ENCODE results near the gene RLN3.

RLN3 gene

DNA sequence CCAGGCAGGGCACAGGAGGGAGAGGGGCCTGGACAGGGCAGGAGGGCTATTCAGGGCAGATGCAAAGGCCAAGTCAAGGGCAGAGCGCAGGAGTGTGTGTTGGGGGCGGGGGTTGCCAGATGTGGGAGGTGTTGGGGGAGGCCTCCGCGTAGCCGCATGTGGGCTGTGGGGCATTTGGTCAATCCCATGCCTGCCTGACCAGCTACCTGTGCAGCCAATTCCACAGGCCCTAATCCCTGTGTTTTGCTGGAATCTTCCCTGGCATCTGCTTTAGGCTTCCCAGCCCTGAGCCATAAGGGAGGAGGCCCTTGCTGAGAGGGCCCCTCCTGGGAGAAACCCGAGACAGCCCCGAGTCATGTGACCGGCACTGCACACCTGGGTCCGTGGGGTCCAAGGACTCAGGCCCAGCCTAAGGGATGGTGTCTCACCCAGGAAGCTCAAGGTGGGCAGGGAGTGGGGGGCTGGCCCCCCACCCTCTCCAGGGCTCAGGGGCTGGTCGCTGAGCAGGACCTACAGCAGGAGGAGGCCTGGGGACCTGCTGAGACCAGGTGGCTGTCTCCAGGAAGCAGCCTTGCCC is 42.1 kb upstream of the RLN3 start:
- no peak overlapping the region for H3K4me3 ChIP-seq (ENCODE audit: low read depth, low read length)
- no peak for DNase-seq (ENCODE audit: low read depth)
- TF ChIP-seq, protein P1, sequence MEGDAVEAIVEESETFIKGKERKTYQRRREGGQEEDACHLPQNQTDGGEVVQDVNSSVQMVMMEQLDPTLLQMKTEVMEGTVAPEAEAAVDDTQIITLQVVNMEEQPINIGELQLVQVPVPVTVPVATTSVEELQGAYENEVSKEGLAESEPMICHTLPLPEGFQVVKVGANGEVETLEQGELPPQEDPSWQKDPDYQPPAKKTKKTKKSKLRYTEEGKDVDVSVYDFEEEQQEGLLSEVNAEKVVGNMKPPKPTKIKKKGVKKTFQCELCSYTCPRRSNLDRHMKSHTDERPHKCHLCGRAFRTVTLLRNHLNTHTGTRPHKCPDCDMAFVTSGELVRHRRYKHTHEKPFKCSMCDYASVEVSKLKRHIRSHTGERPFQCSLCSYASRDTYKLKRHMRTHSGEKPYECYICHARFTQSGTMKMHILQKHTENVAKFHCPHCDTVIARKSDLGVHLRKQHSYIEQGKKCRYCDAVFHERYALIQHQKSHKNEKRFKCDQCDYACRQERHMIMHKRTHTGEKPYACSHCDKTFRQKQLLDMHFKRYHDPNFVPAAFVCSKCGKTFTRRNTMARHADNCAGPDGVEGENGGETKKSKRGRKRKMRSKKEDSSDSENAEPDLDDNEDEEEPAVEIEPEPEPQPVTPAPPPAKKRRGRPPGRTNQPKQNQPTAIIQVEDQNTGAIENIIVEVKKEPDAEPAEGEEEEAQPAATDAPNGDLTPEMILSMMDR (IDR thresholded peaks at IDR 0.05; ENCODE audit: control insufficient read depth, extremely low read depth, insufficient read depth) = no peak

DNA sequence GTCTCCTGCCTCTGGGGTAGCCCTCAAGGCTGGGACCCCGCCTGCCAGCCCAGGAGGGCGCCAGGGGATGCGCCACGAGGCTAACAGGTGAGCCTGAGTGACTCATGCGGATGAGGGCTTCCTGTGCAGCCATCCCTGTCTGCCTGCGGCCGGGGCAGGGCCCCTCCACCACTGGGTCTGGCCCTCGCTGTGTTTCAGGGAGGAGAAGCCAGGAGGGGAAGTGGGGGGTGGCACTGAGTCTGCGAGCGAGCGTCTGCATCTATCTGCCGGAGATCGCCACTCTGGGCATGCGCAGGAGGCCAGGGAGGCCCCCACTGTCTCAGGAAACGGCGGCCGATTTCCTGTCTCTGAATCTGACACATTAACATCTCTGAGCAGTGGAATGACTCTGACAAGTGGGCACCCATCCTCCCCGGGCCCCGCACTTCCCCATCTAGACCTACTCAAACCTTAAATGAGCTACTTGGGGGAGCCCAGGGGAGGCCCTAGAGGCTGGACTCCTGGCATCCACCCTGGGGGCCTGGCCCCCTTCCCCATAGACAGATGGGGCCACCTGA is 41.5 kb upstream of the RLN3 start:
- TF ChIP-seq, protein P1 (IDR thresholded peaks at IDR 0.05; ENCODE audit: control insufficient read depth, extremely low read depth, insufficient read depth) = no peak
- H3K4me3 ChIP-seq (ENCODE audit: low read depth, low read length) = no peak overlapping the region
- DNase-seq (ENCODE audit: low read depth) = no peak

DNA sequence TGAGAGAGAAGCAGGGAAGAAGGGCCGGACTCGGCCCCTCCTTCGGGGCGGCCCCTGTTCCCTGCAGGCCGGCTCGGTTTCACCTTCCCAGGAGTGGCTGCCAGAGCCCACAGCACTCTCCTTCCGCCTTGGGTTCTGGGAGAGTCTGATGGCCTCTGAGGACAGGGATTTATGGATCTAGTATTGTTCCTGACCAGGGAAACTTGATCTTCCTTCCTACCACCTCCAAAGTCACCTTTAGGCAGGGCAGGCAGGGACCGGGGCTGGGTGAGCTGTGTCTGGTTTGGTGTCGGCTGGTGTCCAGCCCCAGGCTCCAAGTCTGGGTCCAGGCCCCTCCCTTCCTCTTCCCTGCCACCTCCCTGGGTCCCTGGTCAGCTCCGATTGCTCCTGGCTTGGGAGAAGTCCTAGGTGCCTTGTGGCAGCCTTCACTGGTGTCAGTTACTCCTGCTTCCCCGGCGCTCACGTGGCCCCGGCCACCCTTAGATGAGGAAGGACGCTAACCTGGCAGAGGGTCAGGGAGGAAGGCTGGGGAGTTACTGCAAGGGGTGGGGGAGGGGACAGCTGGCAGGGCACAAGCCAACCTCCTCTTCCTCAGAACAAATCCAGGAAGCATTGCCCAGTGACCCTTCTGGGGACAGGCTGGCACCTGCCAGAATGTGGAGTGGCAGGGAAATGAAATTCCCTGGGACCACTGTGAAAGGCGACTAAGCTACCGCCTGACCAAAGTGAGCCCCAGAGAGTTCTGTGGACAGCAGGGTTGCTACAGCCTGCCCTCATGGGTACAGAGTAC is 40.7 kb upstream of the RLN3 start:
- TF ChIP-seq, protein P1 (IDR thresholded peaks at IDR 0.05; ENCODE audit: control insufficient read depth, extremely low read depth, insufficient read depth) = no peak
- H3K4me3 ChIP-seq (ENCODE audit: low read depth, low read length) = no peak overlapping the region
- no peak for DNase-seq (ENCODE audit: low read depth)

DNA sequence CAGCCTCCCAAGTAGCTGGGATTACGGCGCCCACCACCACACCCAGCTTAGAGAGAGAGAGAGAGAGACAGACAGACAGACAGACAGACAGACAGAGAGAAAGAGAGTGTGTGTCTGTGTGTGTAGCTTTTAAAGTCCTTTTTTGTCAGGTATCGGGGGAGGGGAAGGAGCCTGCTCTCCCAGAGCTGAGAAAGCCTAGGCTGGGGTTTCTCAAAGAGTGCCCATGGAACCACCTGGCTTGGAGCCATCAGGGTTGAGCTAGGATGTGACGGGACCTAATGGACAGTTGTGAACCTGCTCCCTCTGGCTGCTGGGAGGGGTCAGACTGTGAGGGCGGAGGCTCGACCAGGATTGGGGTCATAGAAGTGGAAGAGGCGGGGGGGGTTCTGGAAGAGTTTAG is 38.5 kb upstream of the RLN3 start:
- TF ChIP-seq, protein P1 (IDR thresholded peaks at IDR 0.05; ENCODE audit: control insufficient read depth, extremely low read depth, insufficient read depth) = no peak
- no peak for DNase-seq (ENCODE audit: low read depth)
- no peak overlapping the region for H3K4me3 ChIP-seq (ENCODE audit: low read depth, low read length)

DNA sequence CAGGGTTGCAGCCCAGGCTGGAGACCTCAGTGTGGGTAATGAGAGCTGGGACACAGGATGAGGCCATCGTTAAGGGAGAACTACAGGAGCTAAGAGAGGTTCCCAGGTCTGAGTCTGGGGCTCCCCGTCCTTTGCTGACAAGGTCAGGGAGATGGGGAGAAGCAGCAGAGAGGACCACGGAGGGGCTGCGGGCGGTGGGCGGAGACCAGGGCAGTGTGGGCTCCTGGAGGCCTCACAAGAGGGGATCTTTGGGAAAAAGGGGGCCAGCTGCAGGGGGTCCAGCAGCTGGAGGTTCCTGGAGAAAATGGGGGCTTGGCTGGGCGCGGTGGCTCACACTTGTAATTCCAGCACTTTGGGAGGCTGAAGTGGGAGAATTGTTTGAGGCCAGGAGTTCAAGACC is 37.9 kb upstream of the RLN3 start:
- H3K4me3 ChIP-seq (ENCODE audit: low read depth, low read length) = no peak overlapping the region
- no peak for DNase-seq (ENCODE audit: low read depth)
- TF ChIP-seq, protein P1 (IDR thresholded peaks at IDR 0.05; ENCODE audit: control insufficient read depth, extremely low read depth, insufficient read depth) = no peak

DNA sequence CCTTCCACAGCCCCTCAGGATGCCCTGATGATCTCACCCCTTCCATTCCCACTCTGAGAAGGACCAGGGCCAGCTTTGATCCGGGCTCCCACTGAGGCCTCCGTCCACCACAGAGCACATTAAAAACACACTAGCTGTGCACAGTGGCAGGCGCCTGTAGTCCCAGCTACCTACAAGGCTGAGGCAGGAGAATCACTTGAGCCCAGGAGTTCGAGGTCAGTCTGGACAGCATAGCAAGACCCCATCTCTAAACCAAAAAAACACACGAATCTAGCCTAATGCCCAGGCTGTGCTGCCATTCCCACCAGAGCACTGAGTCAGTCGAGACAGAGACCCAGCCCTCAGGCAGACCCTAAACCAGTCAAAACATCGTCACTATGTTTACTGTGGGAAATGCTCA is 35.9 kb upstream of the RLN3 start:
- TF ChIP-seq, protein P1 (IDR thresholded peaks at IDR 0.05; ENCODE audit: control insufficient read depth, extremely low read depth, insufficient read depth) = no peak
- DNase-seq (ENCODE audit: low read depth) = no peak

More for the DNA sequence above, 35.9 kb upstream of the RLN3 start:
- H3K4me3 ChIP-seq (ENCODE audit: low read depth, low read length) = no peak overlapping the region

Measured in LNCaP clone FGC (cell line).